ENCODE results near the gene UFSP1. TPM values are rescaled to one million over a fixed set of nuclear protein-coding genes. Genes with fewer than 3 reads are reported as not detected.

Gene UFSP1
- total and polyA plus RNA-seq, 2 of the 13 experiments (the other 11 are each of a cell fraction or from before 2014, with no cell fraction given): 0.65 to 3.3 TPM

DNA sequence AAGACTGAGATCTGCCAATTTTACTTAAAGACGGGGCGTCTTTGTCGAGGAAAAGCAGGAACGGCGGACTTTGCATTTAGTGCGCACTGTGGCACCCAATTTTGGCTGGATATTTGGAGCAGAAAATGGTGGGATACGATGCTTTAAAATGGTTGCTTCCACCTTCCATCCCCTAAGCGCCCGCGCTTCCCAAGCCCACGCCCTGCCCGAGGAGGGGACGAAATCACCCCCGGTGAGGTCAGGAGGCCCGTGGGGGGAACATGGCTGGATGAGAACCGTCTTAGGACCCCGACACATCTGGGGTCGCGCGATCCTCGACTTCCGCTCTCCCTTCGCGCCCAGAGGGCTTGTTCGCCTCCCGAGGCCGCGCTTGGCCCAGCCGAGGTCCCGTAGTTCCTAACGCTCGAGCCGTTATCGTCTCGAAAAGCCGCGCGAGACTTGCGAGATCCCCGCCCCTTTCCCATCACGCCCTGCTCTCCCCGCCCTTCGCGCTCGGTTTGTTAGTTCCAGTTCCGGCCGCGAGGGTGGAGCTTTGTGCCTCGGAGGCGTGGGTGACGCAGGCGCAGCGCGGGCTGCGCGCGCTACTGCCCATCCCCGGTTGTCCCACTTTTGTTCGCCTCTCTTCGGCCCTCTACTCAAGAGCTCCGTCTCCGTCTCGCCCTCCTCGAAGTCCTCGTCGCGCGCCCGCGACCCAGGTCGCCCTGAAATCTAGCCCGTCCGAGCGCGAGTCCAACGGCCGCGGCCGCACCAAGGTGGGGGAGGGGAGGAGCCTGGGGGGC is 14.7 kb downstream of the UFSP1 start, which contains the start of gene SRRT (continued):
- TF ChIP-seq, protein P1, sequence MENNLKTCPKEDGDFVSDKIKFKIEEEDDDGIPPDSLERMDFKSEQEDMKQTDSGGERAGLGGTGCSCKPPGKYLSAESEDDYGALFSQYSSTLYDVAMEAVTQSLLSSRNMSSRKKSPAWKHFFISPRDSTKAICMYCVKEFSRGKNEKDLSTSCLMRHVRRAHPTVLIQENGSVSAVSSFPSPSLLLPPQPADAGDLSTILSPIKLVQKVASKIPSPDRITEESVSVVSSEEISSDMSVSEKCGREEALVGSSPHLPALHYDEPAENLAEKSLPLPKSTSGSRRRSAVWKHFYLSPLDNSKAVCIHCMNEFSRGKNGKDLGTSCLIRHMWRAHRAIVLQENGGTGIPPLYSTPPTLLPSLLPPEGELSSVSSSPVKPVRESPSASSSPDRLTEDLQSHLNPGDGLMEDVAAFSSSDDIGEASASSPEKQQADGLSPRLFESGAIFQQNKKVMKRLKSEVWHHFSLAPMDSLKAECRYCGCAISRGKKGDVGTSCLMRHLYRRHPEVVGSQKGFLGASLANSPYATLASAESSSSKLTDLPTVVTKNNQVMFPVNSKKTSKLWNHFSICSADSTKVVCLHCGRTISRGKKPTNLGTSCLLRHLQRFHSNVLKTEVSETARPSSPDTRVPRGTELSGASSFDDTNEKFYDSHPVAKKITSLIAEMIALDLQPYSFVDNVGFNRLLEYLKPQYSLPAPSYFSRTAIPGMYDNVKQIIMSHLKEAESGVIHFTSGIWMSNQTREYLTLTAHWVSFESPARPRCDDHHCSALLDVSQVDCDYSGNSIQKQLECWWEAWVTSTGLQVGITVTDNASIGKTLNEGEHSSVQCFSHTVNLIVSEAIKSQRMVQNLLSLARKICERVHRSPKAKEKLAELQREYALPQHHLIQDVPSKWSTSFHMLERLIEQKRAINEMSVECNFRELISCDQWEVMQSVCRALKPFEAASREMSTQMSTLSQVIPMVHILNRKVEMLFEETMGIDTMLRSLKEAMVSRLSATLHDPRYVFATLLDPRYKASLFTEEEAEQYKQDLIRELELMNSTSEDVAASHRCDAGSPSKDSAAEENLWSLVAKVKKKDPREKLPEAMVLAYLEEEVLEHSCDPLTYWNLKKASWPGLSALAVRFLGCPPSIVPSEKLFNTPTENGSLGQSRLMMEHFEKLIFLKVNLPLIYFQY (CRISPR knock-in tag; IDR thresholded peaks at IDR 0.05; ENCODE audit: borderline replicate concordance): 0 out of 2 replicates have a peak, but pooled peaks have one; percentile 27
- TF ChIP-seq SYNCRIP (IDR thresholded peaks at IDR 0.05; ENCODE audit: insufficient read depth, low read depth, low read length): no peak
- TF ChIP-seq ZNF672 (CRISPR knock-in tag; IDR thresholded peaks at IDR 0.05): no peak
- TF ChIP-seq, protein P2, sequence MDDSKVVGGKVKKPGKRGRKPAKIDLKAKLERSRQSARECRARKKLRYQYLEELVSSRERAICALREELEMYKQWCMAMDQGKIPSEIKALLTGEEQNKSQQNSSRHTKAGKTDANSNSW (CRISPR knock-in tag; IDR thresholded peaks at IDR 0.05; ENCODE audit: borderline replicate concordance): no peak; the same call in 1 of the 2 replicates
- TF ChIP-seq FOXM1 (CRISPR knock-in tag; IDR thresholded peaks at IDR 0.05): no peak
- TF ChIP-seq, protein P3, sequence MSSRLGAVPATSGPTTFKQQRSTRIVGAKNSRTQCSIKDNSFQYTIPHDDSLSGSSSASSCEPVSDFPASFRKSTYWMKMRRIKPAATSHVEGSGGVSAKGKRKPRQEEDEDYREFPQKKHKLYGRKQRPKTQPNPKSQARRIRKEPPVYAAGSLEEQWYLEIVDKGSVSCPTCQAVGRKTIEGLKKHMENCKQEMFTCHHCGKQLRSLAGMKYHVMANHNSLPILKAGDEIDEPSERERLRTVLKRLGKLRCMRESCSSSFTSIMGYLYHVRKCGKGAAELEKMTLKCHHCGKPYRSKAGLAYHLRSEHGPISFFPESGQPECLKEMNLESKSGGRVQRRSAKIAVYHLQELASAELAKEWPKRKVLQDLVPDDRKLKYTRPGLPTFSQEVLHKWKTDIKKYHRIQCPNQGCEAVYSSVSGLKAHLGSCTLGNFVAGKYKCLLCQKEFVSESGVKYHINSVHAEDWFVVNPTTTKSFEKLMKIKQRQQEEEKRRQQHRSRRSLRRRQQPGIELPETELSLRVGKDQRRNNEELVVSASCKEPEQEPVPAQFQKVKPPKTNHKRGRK (CRISPR knock-in tag; IDR thresholded peaks at IDR 0.05): 0 out of 2 replicates have a peak, but pooled peaks have one; percentile 40
- peak; percentile 49; the same call in 1 of the 2 replicates for TF ChIP-seq PPARG (CRISPR knock-in tag; conservative IDR thresholded peaks at IDR 0.05)
- no peak for TF ChIP-seq MATR3 (CRISPR knock-in tag; IDR thresholded peaks at IDR 0.05)
- TF ChIP-seq ZNF350 (CRISPR knock-in tag; IDR thresholded peaks at IDR 0.05; ENCODE audit: borderline replicate concordance, low read depth): peak; percentile 95
- TF ChIP-seq MTA1 (CRISPR knock-in tag; IDR thresholded peaks at IDR 0.05; ENCODE audit: borderline replicate concordance): peak; percentile 54; the same call in 1 of the 2 replicates
- TF ChIP-seq KAT7 (CRISPR knock-in tag; IDR thresholded peaks at IDR 0.05; ENCODE audit: borderline replicate concordance): peak; percentile 69
- TF ChIP-seq POLR2G (IDR thresholded peaks at IDR 0.05; ENCODE audit: low read depth, low read length): peak; percentile 96
- TF ChIP-seq, protein P4, sequence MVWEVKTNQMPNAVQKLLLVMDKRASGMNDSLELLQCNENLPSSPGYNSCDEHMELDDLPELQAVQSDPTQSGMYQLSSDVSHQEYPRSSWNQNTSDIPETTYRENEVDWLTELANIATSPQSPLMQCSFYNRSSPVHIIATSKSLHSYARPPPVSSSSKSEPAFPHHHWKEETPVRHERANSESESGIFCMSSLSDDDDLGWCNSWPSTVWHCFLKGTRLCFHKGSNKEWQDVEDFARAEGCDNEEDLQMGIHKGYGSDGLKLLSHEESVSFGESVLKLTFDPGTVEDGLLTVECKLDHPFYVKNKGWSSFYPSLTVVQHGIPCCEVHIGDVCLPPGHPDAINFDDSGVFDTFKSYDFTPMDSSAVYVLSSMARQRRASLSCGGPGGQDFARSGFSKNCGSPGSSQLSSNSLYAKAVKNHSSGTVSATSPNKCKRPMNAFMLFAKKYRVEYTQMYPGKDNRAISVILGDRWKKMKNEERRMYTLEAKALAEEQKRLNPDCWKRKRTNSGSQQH (CRISPR knock-in tag; IDR thresholded peaks at IDR 0.05; ENCODE audit: low read depth): peak; percentile 84; the same call in 1 of the 2 replicates
- peak; percentile 85 for TF ChIP-seq KMT2B (CRISPR knock-in tag; IDR thresholded peaks at IDR 0.05)
- TF ChIP-seq, protein P5, sequence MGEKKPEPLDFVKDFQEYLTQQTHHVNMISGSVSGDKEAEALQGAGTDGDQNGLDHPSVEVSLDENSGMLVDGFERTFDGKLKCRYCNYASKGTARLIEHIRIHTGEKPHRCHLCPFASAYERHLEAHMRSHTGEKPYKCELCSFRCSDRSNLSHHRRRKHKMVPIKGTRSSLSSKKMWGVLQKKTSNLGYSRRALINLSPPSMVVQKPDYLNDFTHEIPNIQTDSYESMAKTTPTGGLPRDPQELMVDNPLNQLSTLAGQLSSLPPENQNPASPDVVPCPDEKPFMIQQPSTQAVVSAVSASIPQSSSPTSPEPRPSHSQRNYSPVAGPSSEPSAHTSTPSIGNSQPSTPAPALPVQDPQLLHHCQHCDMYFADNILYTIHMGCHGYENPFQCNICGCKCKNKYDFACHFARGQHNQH (CRISPR knock-in tag; IDR thresholded peaks at IDR 0.05): no peak
- TF ChIP-seq ZNF567 (CRISPR knock-in tag; IDR thresholded peaks at IDR 0.05; ENCODE audit: borderline replicate concordance): no peak
- TF ChIP-seq POLR2AphosphoS2 (IDR thresholded peaks at IDR 0.05; ENCODE audit: low read depth, low read length): no peak
- TF ChIP-seq ELF1 (CRISPR knock-in tag; IDR thresholded peaks at IDR 0.05): peak; percentile 92
- peak; percentile 98; the same call in 1 of the 2 replicates for TF ChIP-seq ARNT2 (CRISPR knock-in tag; IDR thresholded peaks at IDR 0.05; ENCODE audit: low read depth)
- TF ChIP-seq RELA (CRISPR knock-in tag; IDR thresholded peaks at IDR 0.05): no peak
- TF ChIP-seq RNF2 (conservative IDR thresholded peaks at IDR 0.05; ENCODE audit: low read depth): 0 out of 2 replicates have a peak, but pooled peaks have one; percentile 55

All from HepG2 (cell line).